HEK293 (cell line): ENCODE results near the gene PTPN9.

Experiments
- GLIS1 ChIP-seq: fragments of 450-650 bp; formaldehyde crosslinking; IDR thresholded peaks from 2 replicates; pipeline ENCODE4 v1.5.1; 2016; ENCODE audit warnings: missing biosample characterization, missing genetic modification characterization
- GLIS2 ChIP-seq: fragments of 450-650 bp; formaldehyde crosslinking; IDR thresholded peaks from 2 replicates; pipeline ENCODE4 v1.5.1; 2016; ENCODE audit warnings: missing biosample characterization, missing genetic modification characterization
- KLF8 ChIP-seq: fragments of 450-650 bp; formaldehyde crosslinking; IDR thresholded peaks from 2 replicates; pipeline ENCODE4 v1.5.1; 2016; ENCODE audit warnings: missing biosample characterization, missing genetic modification characterization
- PBX3 ChIP-seq: sonication (generic); formaldehyde crosslinking; IDR thresholded peaks from 2 replicates; pipeline ENCODE4 v1.8.1; 2022; ENCODE audit warnings: mild to moderate bottlenecking, moderate library complexity, missing genetic modification reagents
- PRDM1 ChIP-seq: fragments of 450-650 bp; formaldehyde crosslinking; IDR thresholded peaks from 2 replicates; pipeline ENCODE4; 2016; ENCODE audit warnings: missing biosample characterization, missing genetic modification characterization
- ZBTB11 ChIP-seq: fragments of 450-650 bp; formaldehyde crosslinking; conservative IDR thresholded peaks from 2 replicates; pipeline ENCODE4 v1.5.1; 2016; ENCODE audit warnings: low read depth, missing biosample characterization, missing genetic modification characterization
- ZEB2 ChIP-seq: fragments of 450-650 bp; formaldehyde crosslinking; IDR thresholded peaks from 2 replicates; pipeline ENCODE4 v1.5.1; 2016; ENCODE audit warnings: missing biosample characterization, missing genetic modification characterization
- ZFHX2 ChIP-seq: fragments of 450-650 bp; formaldehyde crosslinking; conservative IDR thresholded peaks from 2 replicates; pipeline ENCODE4 v1.5.1; 2016; ENCODE audit warnings: missing biosample characterization, missing genetic modification characterization
- ZFP37 ChIP-seq: fragments of 450-650 bp; formaldehyde crosslinking; IDR thresholded peaks from 2 replicates; pipeline ENCODE4 v1.5.1; 2016; ENCODE audit warnings: missing biosample characterization, missing genetic modification characterization
- ZNF174 ChIP-seq: fragments of 450-650 bp; formaldehyde crosslinking; IDR thresholded peaks from 2 replicates; pipeline ENCODE4 v1.5.0; 2017; ENCODE audit warnings: missing biosample characterization, mild to moderate bottlenecking, missing genetic modification characterization
- ZNF18 ChIP-seq: fragments of 450-650 bp; formaldehyde crosslinking; IDR thresholded peaks from 2 replicates; pipeline ENCODE4 v1.5.1; 2016; ENCODE audit warnings: missing biosample characterization, missing genetic modification characterization
- ZNF2 ChIP-seq: fragments of 450-650 bp; formaldehyde crosslinking; IDR thresholded peaks from 2 replicates; pipeline ENCODE4 v1.5.1; 2016; ENCODE audit warnings: missing biosample characterization, missing genetic modification characterization
- ZNF335 ChIP-seq: fragments of 450-650 bp; formaldehyde crosslinking; conservative IDR thresholded peaks from 2 replicates; pipeline ENCODE4 v1.5.1; 2016; ENCODE audit warnings: missing biosample characterization, missing genetic modification characterization
- ZNF398 ChIP-seq: fragments of 450-650 bp; formaldehyde crosslinking; IDR thresholded peaks from 2 replicates; pipeline ENCODE4 v1.5.1; 2017; ENCODE audit warnings: missing biosample characterization, missing genetic modification characterization
- ZNF433 ChIP-seq: fragments of 450-650 bp; formaldehyde crosslinking; IDR thresholded peaks from 2 replicates; pipeline ENCODE4 v1.5.1; 2016; ENCODE audit warnings: missing biosample characterization, missing genetic modification characterization, low read depth
- ZNF514 ChIP-seq: fragments of 450-650 bp; formaldehyde crosslinking; IDR thresholded peaks from 2 replicates; pipeline ENCODE4 v1.5.1; 2016; ENCODE audit warnings: missing biosample characterization, missing genetic modification characterization
- ZNF580 ChIP-seq: fragments of 450-650 bp; formaldehyde crosslinking; IDR thresholded peaks from 2 replicates; pipeline ENCODE4 v1.5.1; 2016; ENCODE audit warnings: missing biosample characterization, missing genetic modification characterization
- ZNF610 ChIP-seq: fragments of 450-650 bp; formaldehyde crosslinking; IDR thresholded peaks from 2 replicates; pipeline ENCODE4 v1.5.1; 2016; ENCODE audit warnings: missing biosample characterization, missing genetic modification characterization, borderline replicate concordance
- ZNF792 ChIP-seq: fragments of 450-650 bp; formaldehyde crosslinking; IDR thresholded peaks from 2 replicates; pipeline ENCODE4 v1.5.1; 2016; ENCODE audit warnings: missing biosample characterization, missing genetic modification characterization
- TF ChIP-seq, protein P1 (sequence below): fragments of 450-650 bp; formaldehyde crosslinking; IDR thresholded peaks from 2 replicates; pipeline ENCODE4 v1.5.1; 2016; ENCODE audit warnings: missing biosample characterization, missing genetic modification characterization
- TF ChIP-seq, protein P2 (sequence below): fragments of 450-650 bp; formaldehyde crosslinking; IDR thresholded peaks from 2 replicates; pipeline ENCODE4 v1.5.1; 2016; ENCODE audit warnings: missing biosample characterization, missing genetic modification characterization
- TF ChIP-seq, protein P3 (sequence below): fragments of 450-650 bp; formaldehyde crosslinking; IDR thresholded peaks from 2 replicates; pipeline ENCODE4 v1.5.1; 2016; ENCODE audit warnings: missing biosample characterization, missing genetic modification characterization, borderline replicate concordance

PTPN9 gene

DNA sequence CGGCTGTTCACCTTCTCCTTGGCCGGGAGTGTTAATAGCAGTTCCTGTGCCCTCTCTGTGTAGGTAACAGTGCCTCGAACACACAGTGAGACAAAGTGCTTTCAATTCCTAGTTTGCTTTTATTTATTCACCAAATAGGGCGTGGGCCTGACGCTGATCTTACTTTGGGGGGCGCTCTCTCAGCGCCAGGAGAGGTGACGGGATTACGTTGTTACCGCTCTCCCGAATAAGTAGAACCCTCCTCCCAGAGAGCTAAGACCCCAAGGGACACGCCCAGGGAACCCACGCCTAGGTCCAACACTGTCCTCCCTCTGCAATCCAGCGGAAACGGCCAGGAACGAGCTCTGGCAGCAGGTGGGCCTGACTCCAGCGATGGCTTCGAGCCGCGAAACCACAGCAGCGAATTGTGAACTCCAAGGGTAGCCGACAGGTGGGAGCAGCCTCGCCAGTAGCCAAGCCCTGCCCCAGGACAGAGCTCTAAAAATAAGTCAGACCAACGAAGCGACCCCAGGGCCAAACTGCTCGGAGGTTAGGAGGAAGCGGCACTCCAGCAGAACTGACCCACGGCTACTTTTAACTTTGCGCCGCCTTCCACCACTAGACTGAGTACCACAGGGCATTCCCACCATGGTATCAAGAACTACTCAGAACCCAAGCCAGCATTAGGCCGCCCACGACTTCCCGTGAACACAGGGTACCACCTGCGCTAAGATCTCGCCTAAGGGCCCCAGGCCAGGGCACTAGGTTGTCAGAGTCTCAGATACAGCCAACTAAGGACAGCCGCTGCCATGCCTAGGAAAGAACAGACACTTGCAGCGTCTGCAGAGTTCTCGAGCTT lies 126.0 kb downstream of the PTPN9 start (continued):
- TF ChIP-seq PBX3 (CRISPR knock-in tag) (no peak), PRDM1 (tag by site-specific recombination) (peak; percentile 74), ZNF580 (0 out of 2 replicates have a peak, but pooled peaks have one; percentile 47), ZNF398 (tag by site-specific recombination) (peak; percentile 93), ZBTB11 (tag by site-specific recombination) (0 out of 2 replicates have a peak, but pooled peaks have one; percentile 14), ZNF792 (0 out of 2 replicates have a peak, but pooled peaks have one; percentile 50), ZNF610 (tag by site-specific recombination) (peak; percentile 20; the same call in 1 of the 2 replicates), KLF8 (tag by site-specific recombination) (peak; percentile 19; the same call in 1 of the 2 replicates), ZNF335 (peak; percentile 61), ZNF514 (tag by site-specific recombination) (no peak), ZEB2 (peak; percentile 52; the same call in 1 of the 2 replicates), ZFP37 (0 out of 2 replicates have a peak, but pooled peaks have one; percentile 6), ZNF2 (tag by site-specific recombination) (peak; percentile 35; the same call in 1 of the 2 replicates), ZNF174 (no peak), ZNF433 (tag by site-specific recombination) (no peak), GLIS2 (peak; percentile 94), ZNF18 (tag by site-specific recombination) (0 out of 2 replicates have a peak, but pooled peaks have one; percentile 12), ZFHX2 (tag by site-specific recombination) (peak; percentile 50), GLIS1 (tag by site-specific recombination) (peak; percentile 53; the same call in 1 of the 2 replicates)
- TF ChIP-seq, protein P1, sequence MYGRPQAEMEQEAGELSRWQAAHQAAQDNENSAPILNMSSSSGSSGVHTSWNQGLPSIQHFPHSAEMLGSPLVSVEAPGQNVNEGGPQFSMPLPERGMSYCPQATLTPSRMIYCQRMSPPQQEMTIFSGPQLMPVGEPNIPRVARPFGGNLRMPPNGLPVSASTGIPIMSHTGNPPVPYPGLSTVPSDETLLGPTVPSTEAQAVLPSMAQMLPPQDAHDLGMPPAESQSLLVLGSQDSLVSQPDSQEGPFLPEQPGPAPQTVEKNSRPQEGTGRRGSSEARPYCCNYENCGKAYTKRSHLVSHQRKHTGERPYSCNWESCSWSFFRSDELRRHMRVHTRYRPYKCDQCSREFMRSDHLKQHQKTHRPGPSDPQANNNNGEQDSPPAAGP (tag by site-specific recombination): peak; percentile 43; the same call in 1 of the 2 replicates
- TF ChIP-seq, protein P2, sequence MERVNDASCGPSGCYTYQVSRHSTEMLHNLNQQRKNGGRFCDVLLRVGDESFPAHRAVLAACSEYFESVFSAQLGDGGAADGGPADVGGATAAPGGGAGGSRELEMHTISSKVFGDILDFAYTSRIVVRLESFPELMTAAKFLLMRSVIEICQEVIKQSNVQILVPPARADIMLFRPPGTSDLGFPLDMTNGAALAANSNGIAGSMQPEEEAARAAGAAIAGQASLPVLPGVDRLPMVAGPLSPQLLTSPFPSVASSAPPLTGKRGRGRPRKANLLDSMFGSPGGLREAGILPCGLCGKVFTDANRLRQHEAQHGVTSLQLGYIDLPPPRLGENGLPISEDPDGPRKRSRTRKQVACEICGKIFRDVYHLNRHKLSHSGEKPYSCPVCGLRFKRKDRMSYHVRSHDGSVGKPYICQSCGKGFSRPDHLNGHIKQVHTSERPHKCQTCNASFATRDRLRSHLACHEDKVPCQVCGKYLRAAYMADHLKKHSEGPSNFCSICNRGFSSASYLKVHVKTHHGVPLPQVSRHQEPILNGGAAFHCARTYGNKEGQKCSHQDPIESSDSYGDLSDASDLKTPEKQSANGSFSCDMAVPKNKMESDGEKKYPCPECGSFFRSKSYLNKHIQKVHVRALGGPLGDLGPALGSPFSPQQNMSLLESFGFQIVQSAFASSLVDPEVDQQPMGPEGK (tag by site-specific recombination): peak; percentile 55
- TF ChIP-seq, protein P3, sequence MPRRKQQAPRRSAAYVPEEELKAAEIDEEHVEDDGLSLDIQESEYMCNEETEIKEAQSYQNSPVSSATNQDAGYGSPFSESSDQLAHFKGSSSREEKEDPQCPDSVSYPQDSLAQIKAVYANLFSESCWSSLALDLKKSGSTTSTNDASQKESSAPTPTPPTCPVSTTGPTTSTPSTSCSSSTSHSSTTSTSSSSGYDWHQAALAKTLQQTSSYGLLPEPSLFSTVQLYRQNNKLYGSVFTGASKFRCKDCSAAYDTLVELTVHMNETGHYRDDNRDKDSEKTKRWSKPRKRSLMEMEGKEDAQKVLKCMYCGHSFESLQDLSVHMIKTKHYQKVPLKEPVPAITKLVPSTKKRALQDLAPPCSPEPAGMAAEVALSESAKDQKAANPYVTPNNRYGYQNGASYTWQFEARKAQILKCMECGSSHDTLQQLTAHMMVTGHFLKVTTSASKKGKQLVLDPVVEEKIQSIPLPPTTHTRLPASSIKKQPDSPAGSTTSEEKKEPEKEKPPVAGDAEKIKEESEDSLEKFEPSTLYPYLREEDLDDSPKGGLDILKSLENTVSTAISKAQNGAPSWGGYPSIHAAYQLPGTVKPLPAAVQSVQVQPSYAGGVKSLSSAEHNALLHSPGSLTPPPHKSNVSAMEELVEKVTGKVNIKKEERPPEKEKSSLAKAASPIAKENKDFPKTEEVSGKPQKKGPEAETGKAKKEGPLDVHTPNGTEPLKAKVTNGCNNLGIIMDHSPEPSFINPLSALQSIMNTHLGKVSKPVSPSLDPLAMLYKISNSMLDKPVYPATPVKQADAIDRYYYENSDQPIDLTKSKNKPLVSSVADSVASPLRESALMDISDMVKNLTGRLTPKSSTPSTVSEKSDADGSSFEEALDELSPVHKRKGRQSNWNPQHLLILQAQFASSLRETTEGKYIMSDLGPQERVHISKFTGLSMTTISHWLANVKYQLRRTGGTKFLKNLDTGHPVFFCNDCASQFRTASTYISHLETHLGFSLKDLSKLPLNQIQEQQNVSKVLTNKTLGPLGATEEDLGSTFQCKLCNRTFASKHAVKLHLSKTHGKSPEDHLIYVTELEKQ (tag by site-specific recombination): no peak; the same call in 1 of the 2 replicates
